ENCODE data around the gene LRRC47. TPM values are rescaled to one million over a fixed set of nuclear protein-coding genes. Genes with fewer than 3 reads are reported as not detected.
A peak's percentile ranks its signal among the peaks of the same experiment; 100 is the strongest.

LRRC47 gene
- total and polyA plus RNA-seq, 2 of the 13 experiments (the other 11 are each of a cell fraction or from before 2014, with no cell fraction given): 18.3 to 52.5 TPM

GRCh38 chr1:3774276-3774945 lies 21.9 kb downstream of the LRRC47 start (continued):
- no peak for TF ChIP-seq RARA (CRISPR knock-in tag; IDR thresholded peaks at IDR 0.05)
- TF ChIP-seq CEBPB (IDR thresholded peaks at IDR 0.05; ENCODE audit: borderline replicate concordance, low read depth, low read length): no peak
- no peak for TF ChIP-seq ZNF775 (CRISPR knock-in tag; IDR thresholded peaks at IDR 0.05; ENCODE audit: borderline replicate concordance)
- no peak for TF ChIP-seq DDIT3 (CRISPR knock-in tag; IDR thresholded peaks at IDR 0.05)
- no peak for TF ChIP-seq ZNF503 (CRISPR knock-in tag; IDR thresholded peaks at IDR 0.05)
- no peak for TF ChIP-seq NCOA5 (CRISPR knock-in tag; IDR thresholded peaks at IDR 0.05)
- no peak for TF ChIP-seq GMEB2 (CRISPR knock-in tag; IDR thresholded peaks at IDR 0.05; ENCODE audit: low read depth)
- TF ChIP-seq ZNF605 (CRISPR knock-in tag; IDR thresholded peaks at IDR 0.05): no peak
- no peak for TF ChIP-seq ZNF512 (CRISPR knock-in tag; IDR thresholded peaks at IDR 0.05)
- no peak for TF ChIP-seq ZNF18 (CRISPR knock-in tag; IDR thresholded peaks at IDR 0.05; ENCODE audit: insufficient replicate concordance)
- no peak for TF ChIP-seq CEBPG (CRISPR knock-in tag; IDR thresholded peaks at IDR 0.05)
- TF ChIP-seq CSRNP1 (CRISPR knock-in tag; IDR thresholded peaks at IDR 0.05): 0 out of 2 replicates have a peak, but pooled peaks have one; percentile 32
- peak; percentile 66 for TF ChIP-seq SRSF1 (optimal IDR thresholded peaks at IDR 0.05; ENCODE audit: low read depth, low read length)
- no peak for TF ChIP-seq HDAC2 (CRISPR knock-in tag; IDR thresholded peaks at IDR 0.05)
